Prostate gland (tissue), 2 donors: Measurements from ENCODE around the gene NCOA3.

Experiments used
- POLR2A ChIP-seq: fragments of 450-650 bp; IDR thresholded peaks from one replicate; pipeline ENCODE4 v1.6.1; 2016; ENCODE audit warnings: antibody characterized with exemption, mild to moderate bottlenecking
- POLR2AphosphoS5 ChIP-seq: sonication (generic); formaldehyde crosslinking; IDR thresholded peaks from one replicate; pipeline ENCODE4 v1.6.1; 2017; ENCODE audit warnings: antibody characterized with exemption
- TF ChIP-seq, protein P1 (sequence below), 4 experiments: fragments of 200-600 bp in 2 of 4; fragments of 450-650 bp in 2 of 4; sonication (generic) in 2 of 4; IDR thresholded peaks; 1 replicate in 3 of 4; 2 replicates in 1 of 4; pipeline ENCODE4 v1.5.1; 2016 to 2019; ENCODE audit warnings: antibody characterized with exemption in 4 of 4, mild to moderate bottlenecking in 2 of 4, moderate library complexity in 2 of 4

DNA sequence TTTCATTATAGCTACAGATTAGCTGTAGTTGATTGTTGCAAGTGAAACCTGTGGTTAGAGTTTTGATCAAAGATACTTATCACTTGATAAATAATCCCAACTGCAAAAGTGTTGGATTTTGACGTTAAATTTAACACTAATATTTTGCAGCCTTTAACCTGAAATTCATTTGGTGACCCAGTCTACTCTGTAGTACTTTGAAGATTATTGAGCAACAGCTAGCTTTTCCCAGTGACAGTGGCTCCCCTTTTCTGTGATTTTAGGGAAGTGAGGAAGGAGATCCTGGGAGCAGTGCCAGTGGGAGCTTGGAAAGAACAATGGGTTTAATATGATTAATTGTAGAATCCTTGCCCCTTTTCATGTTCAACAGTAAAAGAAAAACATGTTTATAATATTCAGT, 76.9 kb downstream of the NCOA3 start:
- TF ChIP-seq, protein P1, sequence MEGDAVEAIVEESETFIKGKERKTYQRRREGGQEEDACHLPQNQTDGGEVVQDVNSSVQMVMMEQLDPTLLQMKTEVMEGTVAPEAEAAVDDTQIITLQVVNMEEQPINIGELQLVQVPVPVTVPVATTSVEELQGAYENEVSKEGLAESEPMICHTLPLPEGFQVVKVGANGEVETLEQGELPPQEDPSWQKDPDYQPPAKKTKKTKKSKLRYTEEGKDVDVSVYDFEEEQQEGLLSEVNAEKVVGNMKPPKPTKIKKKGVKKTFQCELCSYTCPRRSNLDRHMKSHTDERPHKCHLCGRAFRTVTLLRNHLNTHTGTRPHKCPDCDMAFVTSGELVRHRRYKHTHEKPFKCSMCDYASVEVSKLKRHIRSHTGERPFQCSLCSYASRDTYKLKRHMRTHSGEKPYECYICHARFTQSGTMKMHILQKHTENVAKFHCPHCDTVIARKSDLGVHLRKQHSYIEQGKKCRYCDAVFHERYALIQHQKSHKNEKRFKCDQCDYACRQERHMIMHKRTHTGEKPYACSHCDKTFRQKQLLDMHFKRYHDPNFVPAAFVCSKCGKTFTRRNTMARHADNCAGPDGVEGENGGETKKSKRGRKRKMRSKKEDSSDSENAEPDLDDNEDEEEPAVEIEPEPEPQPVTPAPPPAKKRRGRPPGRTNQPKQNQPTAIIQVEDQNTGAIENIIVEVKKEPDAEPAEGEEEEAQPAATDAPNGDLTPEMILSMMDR (IDR thresholded peaks at IDR 0.05) = no peak
- TF ChIP-seq POLR2A (no peak), POLR2AphosphoS5 (no peak)
